HG03066 (cell line): ENCODE measurements around the gene ZNF846.
"Not testable (repeated sequence)": the region's sequence is repeated elsewhere in the genome, so short reads cannot be mapped to it uniquely, and the experiment has no call there.

ENCODE experiments used
- ATAC-seq: cut with Tn5 transposase; IDR thresholded peaks from one replicate; pipeline ENCODE4 v1.9.1; 2021; ENCODE audit warnings: low read depth; ENCODE audit not compliant: unreplicated experiment

Gene ZNF846

DNA sequence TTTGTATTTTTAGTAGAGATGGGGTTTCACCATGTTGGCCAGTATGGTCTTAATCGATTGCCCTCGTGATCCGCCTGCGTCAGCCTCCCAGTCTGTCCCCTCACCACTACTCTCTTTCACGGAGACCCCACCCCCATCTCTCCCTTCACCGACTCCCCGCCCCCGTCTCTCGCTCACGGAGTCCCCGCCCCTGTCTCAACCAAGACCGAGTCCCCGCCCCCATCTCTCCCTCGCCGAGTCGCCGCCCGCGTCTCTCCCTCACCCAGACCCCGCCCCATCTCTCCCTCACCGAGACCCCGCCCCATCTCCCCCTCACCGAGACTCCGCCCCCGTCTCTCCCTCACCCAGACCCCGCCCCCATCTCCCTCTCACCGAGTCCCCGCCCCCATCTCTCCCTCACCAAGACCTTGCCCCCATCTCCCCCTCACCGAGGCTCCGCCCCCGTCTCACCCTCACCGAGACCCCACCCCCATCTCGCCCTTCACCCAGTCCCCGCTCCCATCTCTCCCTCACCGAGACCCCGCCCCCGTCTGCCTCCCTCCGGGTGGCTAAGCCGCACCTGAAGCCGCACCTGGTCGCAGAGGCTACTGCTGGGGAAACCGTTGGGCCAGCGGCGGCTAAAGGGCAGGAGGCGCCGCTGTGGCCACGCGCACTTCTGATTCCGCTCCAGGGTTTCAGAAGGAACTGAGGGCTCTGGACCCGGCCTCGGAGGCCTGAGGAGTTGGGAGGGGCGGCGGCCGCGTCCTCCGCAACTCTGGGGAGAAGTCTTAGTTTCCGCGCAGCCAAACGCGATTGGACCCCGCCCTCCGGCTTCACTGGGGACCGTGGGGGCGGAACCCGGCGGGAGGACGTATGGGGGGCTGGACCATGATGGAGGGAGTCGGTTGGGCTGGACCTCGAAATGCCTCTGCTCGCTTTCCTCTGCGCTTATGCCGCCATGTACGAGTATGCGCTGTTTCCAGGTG lies 17.1 kb upstream of the ZNF846 start:
- peak; percentile 52 for ATAC-seq

DNA sequence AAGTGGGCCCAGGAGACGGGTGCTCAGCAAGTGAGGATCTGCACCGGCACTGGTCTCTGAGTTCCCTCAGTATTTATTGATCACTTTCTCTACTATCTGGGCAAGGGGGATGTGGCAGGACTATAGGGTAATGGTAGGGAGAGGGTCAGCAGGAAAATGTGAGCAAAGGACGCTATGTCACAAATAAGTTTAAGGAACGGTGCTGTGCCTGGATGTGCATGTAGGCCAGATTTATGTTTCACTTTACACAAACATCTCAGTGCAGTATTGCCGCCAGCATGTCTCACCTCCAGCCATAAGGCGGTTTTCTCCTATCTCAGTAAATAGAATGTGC lies 15.6 kb upstream of the ZNF846 start:
- ATAC-seq = not testable (repeated sequence)

DNA sequence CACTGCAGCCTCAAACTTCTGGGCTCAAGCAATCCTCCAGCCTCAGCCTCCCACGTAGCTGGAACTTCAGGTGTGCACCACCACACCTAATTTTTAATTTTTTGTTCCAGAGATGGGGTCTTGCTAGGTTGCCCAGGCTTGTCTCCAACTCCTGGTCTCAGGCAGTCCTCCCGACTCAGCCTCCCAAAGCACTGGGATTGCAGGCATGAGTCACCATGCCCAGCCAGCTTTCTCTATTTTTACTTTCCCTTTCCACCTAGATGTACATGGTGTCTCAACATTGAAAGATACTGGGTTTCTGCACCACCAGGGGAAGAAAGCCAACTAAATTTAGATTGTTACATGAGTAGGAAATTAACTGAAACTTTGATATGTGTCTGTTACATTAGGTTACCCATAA lies 13.8 kb upstream of the ZNF846 start:
- ATAC-seq = no peak

DNA sequence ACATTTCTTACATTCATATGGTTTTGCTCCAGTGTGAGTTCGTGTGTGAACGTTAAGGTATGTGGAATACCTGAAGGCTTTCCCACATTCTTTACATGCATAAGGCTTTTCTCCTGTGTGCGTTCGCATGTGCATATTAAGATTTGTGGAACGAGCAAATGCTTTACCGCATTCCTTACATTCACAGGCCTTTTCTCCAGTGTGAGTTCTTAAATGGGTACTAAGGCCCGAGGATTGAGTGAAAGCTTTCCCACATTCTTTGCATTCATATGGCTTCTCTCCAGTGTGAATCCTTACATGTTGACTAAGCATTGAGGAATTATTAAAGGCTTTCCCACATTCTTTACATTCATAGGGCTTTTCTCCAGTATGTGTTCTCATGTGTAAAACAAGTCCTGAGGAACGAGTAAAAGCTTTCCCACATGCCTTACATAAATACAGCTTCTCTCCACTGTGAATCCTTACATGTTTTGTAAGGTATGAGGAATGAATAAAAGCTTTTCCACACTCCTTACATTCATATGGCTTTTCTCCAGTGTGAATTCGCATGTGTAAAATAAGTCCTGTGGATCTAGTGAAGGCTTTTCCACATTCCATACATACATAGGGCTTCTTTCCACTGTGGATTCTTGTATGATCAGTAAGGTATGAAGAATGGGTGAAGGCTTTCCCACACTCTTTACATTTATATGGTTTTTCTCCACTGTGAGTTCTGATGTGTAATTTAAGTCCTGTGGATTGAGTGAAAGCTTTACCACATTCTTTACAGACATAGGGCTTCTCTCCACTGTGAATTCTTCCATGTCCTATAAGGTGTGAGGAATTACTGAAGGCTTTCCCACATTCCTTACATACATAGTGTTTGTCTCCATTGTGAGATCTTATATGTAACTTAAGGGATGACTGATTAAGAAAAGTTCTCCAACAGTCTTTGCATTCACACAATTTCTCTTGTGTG lies 10.7 kb downstream of the ZNF846 start:
- no peak for ATAC-seq

DNA sequence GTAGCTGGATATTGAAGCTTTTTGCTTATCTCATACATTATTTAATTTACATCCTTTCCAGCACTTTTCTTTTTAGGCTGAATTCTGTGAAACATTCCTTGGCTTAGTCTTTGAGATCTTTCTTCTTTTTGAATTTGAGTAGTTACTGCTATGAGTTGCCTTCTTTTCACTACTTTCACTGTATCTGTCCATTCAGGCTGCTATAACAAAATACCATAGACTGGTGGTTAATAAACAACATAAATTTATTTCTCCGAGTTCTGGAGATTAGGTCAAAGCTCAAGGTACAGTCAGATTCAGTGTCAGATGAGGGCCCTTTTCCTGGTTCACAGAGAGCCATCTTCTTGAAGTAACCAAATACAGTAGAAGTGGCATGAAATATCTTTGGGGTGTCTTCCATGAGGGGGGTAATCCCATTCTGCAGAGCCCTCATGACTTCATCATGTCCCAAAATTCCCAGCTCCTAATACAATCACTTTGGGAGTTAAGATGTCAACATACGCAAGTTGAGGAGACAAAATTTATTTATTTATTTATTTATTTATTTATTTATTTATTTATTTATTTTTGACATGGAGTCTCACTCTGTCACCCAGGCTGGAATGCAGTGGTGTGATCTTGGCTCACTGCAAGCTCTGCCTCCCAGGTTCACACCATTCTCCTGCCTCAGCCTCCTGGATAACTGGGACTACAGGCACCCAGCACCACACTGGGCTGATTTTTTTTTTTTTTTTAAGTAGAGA lies 15.7 kb downstream of the ZNF846 start:
- no peak for ATAC-seq

DNA sequence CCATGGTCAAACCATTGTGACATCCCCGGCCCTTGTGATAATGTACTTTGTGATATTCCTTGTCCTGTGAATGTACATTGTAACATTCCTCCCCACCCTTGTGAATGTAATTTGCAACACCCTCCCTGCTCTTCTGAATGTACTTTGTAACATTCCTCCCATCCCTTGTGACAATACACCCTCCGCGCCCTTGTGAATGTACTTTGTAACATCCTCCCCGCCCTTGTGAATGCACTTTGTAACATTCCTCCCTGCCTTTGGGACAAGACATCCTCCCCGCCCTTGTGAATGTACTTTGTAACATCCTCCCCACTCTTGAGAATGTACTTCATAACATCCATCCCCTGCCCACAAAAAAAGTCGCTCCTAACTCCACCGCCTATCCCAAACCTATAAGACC lies 17.1 kb downstream of the ZNF846 start:
- ATAC-seq = no peak

DNA sequence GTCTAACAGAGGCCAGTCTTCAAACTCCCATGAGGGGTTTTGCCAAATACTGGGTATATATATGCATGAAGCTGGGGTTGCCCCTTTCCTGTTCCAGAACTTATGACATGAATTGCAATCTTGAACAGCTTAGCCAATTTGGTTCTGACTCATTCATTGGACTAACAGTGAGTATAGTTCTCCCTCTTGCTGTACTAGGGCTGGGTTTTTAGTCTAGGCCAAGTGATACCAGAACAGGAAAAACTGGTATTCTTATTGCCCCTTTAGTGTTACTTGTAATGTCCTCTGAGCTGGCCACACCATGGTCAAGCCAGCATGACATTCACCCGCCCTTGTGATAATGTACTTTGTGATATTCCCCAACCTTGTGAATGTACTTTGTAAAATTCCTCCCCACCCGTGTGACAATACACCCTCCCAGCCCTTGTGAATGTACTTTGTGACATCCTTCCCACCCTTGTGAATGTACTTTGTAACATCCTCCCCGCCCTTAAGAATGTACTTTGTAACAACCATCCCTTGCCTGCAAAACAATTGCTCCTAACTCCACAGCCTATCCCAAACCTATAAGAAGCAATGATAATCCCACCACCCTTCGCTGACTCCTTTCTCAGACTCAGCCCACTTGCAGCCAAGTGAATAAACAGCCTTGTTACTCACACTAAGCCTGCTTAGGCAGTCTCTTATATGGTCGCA lies 26.9 kb downstream of the ZNF846 start:
- no peak for ATAC-seq

DNA sequence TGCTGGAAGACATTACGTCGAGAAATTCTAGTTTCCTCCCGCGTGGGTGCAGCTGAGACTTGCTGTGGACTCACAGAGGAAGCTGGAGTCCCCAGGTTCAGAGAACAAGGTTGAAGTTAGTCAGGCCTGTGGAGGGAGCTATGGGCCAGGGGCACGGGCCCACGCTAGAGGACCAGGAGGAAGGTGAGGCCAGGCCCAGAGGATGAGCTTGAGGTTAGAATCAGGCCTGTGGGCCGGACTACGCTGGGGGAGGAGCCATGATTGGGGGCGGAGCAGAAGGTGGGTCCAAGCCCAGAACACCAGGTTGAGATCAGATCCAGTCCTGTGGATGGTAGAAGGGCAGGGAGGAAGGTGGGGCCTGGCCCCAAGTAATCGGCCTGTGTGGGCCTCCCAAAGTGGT lies 32.6 kb downstream of the ZNF846 start:
- ATAC-seq = no peak

DNA sequence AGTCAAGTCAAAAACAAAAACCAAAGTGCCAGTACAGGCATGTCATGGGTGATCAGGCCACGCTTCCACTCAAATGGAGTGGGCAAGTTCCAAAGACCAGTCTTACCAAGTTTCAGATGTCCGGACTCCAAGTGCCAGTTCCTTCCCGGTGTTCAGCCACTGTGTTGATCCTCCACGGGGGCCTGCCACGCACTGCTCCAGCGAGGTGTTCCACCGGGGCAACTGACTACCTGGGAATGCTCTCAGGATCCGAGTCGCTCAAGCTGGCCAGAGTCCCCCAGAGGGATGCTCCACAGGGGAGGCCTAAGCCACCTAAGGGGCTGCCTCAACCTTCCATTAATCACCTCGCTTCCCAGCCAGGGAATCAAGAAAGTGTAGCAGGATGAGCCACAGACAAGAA lies 38.5 kb downstream of the ZNF846 start:
- not testable (repeated sequence) for ATAC-seq

DNA sequence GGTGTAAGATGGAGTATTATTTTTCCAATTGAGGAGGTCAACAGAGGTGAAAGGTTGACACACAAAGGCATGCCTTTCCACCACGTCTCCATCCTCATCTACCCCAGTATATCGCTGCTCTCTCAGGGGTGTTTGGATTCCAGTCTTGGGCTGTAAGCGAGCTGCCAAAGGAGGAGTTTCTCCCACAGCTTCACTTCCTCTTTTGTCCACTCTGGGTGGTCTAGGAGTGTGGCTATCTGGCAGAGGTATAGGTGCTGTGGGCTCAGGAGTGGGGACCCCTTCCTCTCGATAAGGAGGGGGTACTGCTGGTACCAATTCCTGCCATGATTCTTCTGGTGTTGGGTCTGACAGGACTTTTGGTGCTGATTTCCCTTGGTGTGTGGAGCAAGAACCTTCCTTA lies 39.4 kb downstream of the ZNF846 start:
- no peak for ATAC-seq

DNA sequence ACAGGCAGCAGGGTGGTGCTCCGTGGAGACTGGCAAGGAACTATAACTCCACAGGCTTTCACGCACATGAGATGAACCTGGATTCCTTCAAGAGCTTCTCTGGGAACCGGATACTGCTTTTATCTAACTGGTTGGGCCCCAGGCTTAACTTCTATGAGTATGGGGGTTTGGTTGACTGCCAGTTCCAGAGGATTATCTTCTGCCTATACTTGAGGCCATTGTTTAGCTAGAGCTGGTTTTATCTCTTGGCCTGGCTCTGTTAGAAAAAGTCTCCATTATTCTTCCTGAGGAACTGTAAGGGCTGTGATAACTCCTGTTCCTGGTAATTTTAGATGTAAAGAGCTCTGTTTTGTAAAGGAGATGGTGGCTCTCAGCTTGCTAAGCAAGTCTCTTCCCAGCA lies 40.9 kb downstream of the ZNF846 start:
- no peak for ATAC-seq

DNA sequence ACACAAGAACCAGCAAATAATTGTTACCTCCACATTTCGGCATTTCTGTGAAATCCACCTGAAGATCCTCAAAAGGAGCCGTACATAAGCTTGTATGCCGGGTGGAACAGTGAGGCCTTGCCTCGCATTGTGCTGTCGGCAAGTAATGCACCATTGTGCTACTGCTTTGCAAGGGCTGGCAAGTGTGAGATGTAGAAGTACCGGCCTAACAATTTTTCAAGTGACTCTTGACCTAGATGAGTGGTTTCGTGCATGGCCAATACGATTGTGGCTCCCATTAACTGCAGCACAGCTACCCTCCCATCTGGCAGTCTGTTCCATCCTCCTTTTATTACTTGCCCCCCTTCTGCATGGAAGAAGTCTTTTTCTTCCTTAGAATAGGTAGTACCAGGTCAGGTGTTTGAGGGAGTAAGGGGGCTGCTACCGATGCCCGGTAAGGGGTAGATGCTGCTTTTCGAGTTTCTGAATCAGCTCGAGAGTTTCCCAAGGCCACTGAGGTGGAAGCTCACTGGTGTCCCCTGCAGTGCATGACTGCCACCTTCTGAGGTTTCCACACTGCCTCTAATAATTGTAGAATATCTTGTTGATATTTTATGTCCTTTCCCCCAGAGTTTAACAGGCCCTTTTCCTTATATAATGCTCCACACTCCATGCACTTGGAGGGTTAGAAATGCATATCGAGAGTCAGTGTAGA lies 42.9 kb downstream of the ZNF846 start:
- not testable (repeated sequence) for ATAC-seq

DNA sequence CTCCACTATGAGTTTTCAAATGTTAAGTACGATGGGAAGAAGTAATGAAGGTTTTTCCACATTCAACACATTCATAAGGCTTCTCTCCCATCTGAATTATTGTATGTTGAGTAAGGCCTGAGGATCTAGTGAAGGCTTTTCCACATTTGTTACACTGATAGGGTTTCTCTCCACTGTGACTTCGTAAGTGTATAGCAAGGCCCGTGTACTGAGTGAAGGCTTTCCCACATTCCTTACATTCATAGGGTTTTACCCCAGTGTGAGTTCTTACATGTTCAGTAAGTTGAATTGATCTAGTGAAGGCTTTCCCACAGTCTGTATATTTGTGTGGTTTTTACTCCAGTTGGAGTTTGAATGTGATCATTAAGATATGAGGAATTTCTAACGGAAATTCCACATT lies 44.4 kb downstream of the ZNF846 start:
- no peak for ATAC-seq

DNA sequence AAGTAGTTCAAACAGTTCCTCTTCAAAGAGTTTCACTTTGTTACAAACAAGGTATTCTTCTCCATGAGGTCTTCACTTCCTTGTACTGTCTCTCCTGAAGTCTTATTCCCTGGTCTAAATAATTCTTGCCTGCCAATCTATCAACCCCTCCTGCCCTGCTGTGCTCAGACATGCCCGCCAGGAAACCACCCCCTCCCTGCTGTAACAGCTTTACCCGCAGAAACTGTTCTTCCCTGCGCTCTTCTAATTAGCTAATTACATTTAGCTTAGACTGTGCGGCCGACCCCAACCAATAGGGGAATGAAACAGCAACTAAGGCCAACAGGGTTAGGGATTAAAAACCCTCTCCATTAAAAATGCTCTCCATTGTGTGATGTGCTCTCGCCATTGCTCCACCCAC lies 46.7 kb downstream of the ZNF846 start:
- ATAC-seq = no peak

DNA sequence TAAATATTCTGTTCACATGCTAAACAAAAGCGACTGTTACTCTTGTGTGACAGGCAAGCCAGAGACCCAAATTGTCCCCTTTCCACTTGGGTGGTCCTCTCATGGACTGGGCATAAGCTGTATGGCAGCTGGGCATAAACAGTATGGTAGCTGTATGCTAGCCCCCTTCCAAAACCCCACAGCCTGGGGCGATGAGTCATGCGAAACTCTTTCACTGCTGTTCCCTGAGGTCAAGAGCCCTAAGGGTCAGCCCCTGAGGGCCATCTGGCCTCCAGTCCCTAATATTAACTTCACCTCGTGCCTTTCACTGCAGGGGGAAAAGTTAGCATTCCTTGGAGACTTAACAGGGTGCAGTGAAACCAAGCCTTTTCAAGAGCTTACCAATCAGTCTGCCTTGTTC lies 48.0 kb downstream of the ZNF846 start:
- no peak for ATAC-seq

DNA sequence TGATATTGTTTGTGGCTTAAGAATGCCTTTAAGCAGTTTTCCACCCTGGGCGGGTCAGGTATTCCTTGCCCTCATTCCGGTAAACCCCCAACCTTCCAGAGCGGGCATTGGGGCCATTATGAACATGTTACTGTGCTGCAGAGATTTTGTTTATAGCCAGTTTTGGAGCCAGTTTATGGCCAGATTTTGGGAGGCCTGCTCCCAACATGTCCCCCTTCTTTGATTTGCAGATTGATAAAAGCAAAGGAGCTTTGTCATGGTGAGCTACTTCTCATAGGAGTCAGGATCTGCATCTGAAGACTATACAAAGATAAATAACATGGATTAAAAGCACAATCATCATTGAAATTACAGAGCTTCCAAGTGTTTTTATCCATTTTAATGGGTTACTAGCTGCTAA lies 56.7 kb downstream of the ZNF846 start:
- ATAC-seq = no peak

DNA sequence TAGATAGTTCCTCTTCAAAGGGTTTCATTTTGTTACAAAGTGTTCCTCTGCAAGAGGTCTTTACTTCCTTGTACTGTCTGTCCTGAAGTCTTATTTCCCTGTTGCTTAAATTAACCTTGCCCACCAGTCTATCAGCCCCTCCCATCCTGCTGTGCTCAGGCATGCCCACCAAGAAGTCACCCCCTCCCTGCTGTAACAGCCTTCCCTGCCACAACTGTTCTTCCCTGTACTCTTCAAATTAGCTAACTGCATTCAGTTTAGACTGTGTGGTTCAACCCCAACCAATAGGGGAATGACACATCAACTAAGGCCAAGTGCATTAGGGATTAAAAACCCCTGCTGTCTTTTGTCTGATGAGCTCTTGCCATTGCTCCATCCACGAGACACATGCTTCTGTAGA lies 59.2 kb downstream of the ZNF846 start:
- ATAC-seq = no peak

DNA sequence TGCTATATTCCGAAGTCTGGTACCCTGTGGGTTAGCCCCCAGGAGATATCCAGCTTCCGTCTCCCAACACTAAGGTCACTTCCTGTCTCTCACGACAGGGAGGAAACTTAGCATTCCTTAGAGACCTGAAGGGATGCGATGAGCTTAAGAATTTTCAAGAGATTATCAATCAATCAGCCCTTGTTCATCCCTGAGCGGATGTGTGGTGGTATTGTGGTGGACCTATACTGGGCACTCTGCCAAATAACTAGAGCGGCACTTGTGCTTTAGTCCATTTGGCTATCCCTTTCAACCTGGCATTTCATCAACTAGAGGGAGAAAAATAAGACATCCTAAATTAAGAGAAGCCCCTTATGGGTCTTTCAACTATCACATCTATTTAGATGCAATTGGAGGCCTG lies 62.7 kb downstream of the ZNF846 start:
- no peak for ATAC-seq

DNA sequence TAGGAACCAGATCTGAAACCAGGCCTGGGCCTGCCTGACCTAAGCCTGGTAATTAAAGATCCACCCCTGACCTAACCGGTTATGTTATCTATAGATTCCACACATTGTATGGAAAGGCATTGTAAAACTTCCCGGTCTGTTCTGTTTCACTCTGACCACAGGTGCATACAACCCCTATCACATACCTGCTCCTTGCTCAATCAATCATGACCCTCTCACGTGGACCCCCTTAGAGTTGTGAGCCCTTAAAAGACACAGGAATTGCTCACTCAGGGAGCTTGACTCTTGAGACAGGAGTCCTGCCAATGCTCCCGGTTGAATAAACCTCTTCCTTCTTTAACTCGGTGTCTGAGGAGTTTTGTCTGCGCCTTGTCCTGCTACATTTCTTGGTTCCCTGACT lies 66.4 kb downstream of the ZNF846 start:
- ATAC-seq = no peak
